ENCODE results near the gene TBC1D10B.

- TF ChIP-seq CTCF (IDR thresholded peaks at IDR 0.05; ENCODE audit: borderline replicate concordance, extremely low read depth, low read length, poor library complexity, severe bottlenecking) (no peak), EZH2 (IDR thresholded peaks at IDR 0.05; ENCODE audit: borderline replicate concordance, low read depth, low read length, severe bottlenecking) (no peak)
Observed at GRCh38 chr16:30369091-30369937, 980 bp downstream of the TBC1D10B start.
